ENCODE measurements around the gene ZNF860.
"Not testable (repeated sequence)": the region's sequence is repeated elsewhere in the genome, so short reads cannot be mapped to it uniquely, and the experiment has no call there.

ZNF860 gene

GRCh38 chr3:31960793-31961431 is 20.6 kb upstream of the ZNF860 start:
- FAIRE-seq, result peak; percentile 85

GRCh38 chr3:31962801-31963205 is 18.7 kb upstream of the ZNF860 start:
- no peak for DNase-seq (ENCODE audit: low spot score)
- no peak for FAIRE-seq

More at GRCh38 chr3:31960793-31961431, 20.6 kb upstream of the ZNF860 start:
- peak; percentile 61 for DNase-seq (ENCODE audit: low spot score)

- FAIRE-seq (no peak), DNase-seq (ENCODE audit: low spot score) (no peak)
Observed at GRCh38 chr3:31966978-31967591, 14.5 kb upstream of the ZNF860 start.

- FAIRE-seq, result no peak
- no peak for DNase-seq (ENCODE audit: low spot score)
Observed at GRCh38 chr3:31967592-31967991, 14.0 kb upstream of the ZNF860 start.

- DNase-seq (ENCODE audit: low spot score), result peak; percentile 27
Observed at GRCh38 chr3:31968369-31968926, 13.1 kb upstream of the ZNF860 start.

GRCh38 chr3:31968927-31969418 is 12.6 kb upstream of the ZNF860 start:
- peak; percentile 97 for DNase-seq (ENCODE audit: low spot score)
- FAIRE-seq, result peak; percentile 97

More at GRCh38 chr3:31968369-31968926, 13.1 kb upstream of the ZNF860 start:
- FAIRE-seq, result no peak

GRCh38 chr3:31971607-31972006 is 9.9 kb upstream of the ZNF860 start:
- no peak for FAIRE-seq

GRCh38 chr3:31973081-31973480 is 8.5 kb upstream of the ZNF860 start:
- DNase-seq (ENCODE audit: low spot score) (no peak), FAIRE-seq (no peak)

More at GRCh38 chr3:31971607-31972006, 9.9 kb upstream of the ZNF860 start:
- DNase-seq (ENCODE audit: low spot score), result no peak

- DNase-seq (ENCODE audit: low spot score) (no peak), FAIRE-seq (no peak)
Observed at GRCh38 chr3:31973837-31974236, 7.7 kb upstream of the ZNF860 start.

GRCh38 chr3:31974471-31974870 is 7.1 kb upstream of the ZNF860 start:
- DNase-seq (ENCODE audit: low spot score) (no peak), FAIRE-seq (no peak)

GRCh38 chr3:31974964-31975363 is 6.6 kb upstream of the ZNF860 start:
- DNase-seq (ENCODE audit: low spot score) (no peak), FAIRE-seq (no peak)

- FAIRE-seq (no peak), DNase-seq (ENCODE audit: low spot score) (no peak)
Observed at GRCh38 chr3:31976302-31976701, 5.2 kb upstream of the ZNF860 start.

GRCh38 chr3:31977736-31978135 is 3.8 kb upstream of the ZNF860 start:
- DNase-seq (ENCODE audit: low spot score) (no peak), FAIRE-seq (no peak)

GRCh38 chr3:31978553-31978952 is 3.0 kb upstream of the ZNF860 start:
- FAIRE-seq (no peak), DNase-seq (ENCODE audit: low spot score) (no peak)

GRCh38 chr3:31979001-31979697 is 2.4 kb upstream of the ZNF860 start:
- FAIRE-seq (no peak), DNase-seq (ENCODE audit: low spot score) (no peak)

GRCh38 chr3:31980530-31981205 is 882 bp upstream of the ZNF860 start:
- DNase-seq (ENCODE audit: low spot score) (peak; percentile 52), FAIRE-seq (no peak)

GRCh38 chr3:31984321-31984720 is 2.8 kb downstream of the ZNF860 start:
- FAIRE-seq, result no peak
- no peak for DNase-seq (ENCODE audit: low spot score)

- no peak for DNase-seq (ENCODE audit: low spot score)
- no peak for FAIRE-seq
Observed at GRCh38 chr3:31985831-31986230, 4.3 kb downstream of the ZNF860 start.

- DNase-seq (ENCODE audit: low spot score) (no peak), FAIRE-seq (no peak)
Observed at GRCh38 chr3:31988271-31988670, 6.7 kb downstream of the ZNF860 start.

GRCh38 chr3:31992995-31993394 is 11.4 kb downstream of the ZNF860 start:
- not testable (repeated sequence) for DNase-seq (ENCODE audit: low spot score); FAIRE-seq

- DNase-seq (ENCODE audit: low spot score) (no peak), FAIRE-seq (no peak)
Observed at GRCh38 chr3:31993843-31994242, 12.3 kb downstream of the ZNF860 start.

Data from RCC 7860 (cell line).